Thyroid gland (tissue), 4 donors: Measurements from ENCODE around the gene CATSPERZ.

Experiments used
- POLR2A ChIP-seq, 2 donors: fragments of 450-650 bp; IDR thresholded peaks; one replicate each; pipeline ENCODE4 v1.6.1; 2017; ENCODE audit warnings: antibody characterized with exemption in 2 of 2, mild to moderate bottlenecking in 2 of 2, moderate library complexity in 1 of 2
- TF ChIP-seq, protein P1 (sequence below), 6 experiments: fragments of 200-600 bp in 3 of 6; fragments of 450-650 bp in 3 of 6; sonication (generic) in 3 of 6; IDR thresholded peaks; one replicate each; pipeline ENCODE4 v1.5.1; 2016 to 2019; ENCODE audit warnings: antibody characterized with exemption in 6 of 6, mild to moderate bottlenecking in 2 of 6, inconsistent platforms in 1 of 6, moderate library complexity in 1 of 6

- TF ChIP-seq, protein P1, sequence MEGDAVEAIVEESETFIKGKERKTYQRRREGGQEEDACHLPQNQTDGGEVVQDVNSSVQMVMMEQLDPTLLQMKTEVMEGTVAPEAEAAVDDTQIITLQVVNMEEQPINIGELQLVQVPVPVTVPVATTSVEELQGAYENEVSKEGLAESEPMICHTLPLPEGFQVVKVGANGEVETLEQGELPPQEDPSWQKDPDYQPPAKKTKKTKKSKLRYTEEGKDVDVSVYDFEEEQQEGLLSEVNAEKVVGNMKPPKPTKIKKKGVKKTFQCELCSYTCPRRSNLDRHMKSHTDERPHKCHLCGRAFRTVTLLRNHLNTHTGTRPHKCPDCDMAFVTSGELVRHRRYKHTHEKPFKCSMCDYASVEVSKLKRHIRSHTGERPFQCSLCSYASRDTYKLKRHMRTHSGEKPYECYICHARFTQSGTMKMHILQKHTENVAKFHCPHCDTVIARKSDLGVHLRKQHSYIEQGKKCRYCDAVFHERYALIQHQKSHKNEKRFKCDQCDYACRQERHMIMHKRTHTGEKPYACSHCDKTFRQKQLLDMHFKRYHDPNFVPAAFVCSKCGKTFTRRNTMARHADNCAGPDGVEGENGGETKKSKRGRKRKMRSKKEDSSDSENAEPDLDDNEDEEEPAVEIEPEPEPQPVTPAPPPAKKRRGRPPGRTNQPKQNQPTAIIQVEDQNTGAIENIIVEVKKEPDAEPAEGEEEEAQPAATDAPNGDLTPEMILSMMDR (IDR thresholded peaks at IDR 0.05) = no peak
- TF ChIP-seq POLR2A (IDR thresholded peaks at IDR 0.05) = no peak
These were observed 48.3 kb downstream of the CATSPERZ start for GRCh38 chr11:64348383-64349024.
